Measurements from ENCODE around the gene AHCTF1. TPM values are rescaled to one million over a fixed set of nuclear protein-coding genes. Genes with fewer than 3 reads are reported as not detected.

Gene AHCTF1
- total and polyA plus RNA-seq, 2 experiments from 2014 or later, result 7.6 to 19.5 TPM

DNA sequence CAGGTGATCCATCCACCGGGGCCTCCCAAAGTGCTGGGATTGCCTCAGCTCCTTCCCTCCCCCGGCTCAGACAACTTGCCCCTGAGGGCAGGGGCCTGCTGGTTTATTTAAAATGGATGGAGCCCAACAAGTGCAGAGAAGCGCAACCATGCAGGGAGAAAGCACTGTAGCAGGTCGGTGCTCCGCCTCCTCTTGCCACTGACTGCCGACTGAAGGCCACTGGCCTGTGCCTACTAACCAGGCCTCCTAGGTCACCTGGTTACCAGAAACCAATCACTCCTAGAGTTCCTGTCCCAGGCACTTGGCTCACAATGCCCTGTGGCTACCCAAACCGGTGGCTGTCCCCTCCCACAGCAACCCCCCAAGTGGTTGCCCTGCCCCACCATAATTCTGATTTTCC lies 40.2 kb upstream of the AHCTF1 start:
- H3K9ac ChIP-seq, result no peak overlapping the region
- DNase-seq, result no peak
- in situ Hi-C loops (cut with MboI), result no loop called here
- TF ChIP-seq EZH2 (IDR thresholded peaks at IDR 0.05; ENCODE audit: insufficient read depth, poor library complexity, severe bottlenecking), result no peak
- TF ChIP-seq EZH2phosphoT487 (IDR thresholded peaks at IDR 0.05; ENCODE audit: insufficient read depth, low read depth), result no peak
- H3K4me1 ChIP-seq (ENCODE audit: insufficient read depth), result no peaks in the 10 kb centered on the region
- no peaks in the 10 kb centered on the region for H3F3A ChIP-seq (ENCODE audit: insufficient read depth)
- H3K4me2 ChIP-seq (ENCODE audit: unreplicated experiment), result no peak overlapping the region
- 92 to 93% methylated on average over 7 of the region's 7 CpGs for WGBS, 2 experiments (ENCODE audit: low coverage in 1 of 2, low lambda C conversion rate in 2 of 2, missing lambda C conversion rate in 2 of 2)
- H3K27ac ChIP-seq, result no peak overlapping the region
- H3K9me3 ChIP-seq (ENCODE audit: low read depth), result no peaks in the 10 kb centered on the region
- no peaks in the 10 kb centered on the region for H3K36me3 ChIP-seq (ENCODE audit: low read depth)
- H4K20me1 ChIP-seq (ENCODE audit: insufficient read depth), result no peaks in the 10 kb centered on the region
- H2AFZ ChIP-seq, result no peak overlapping the region
- H3K9me2 ChIP-seq (ENCODE audit: insufficient read depth), result no peaks in the 10 kb centered on the region
- H3K27me3 ChIP-seq (replicated peaks; ENCODE audit: insufficient read depth), result no peaks in the 10 kb centered on the region
- no peak overlapping the region for H3K4me3 ChIP-seq
- H3K79me2 ChIP-seq (ENCODE audit: insufficient read depth), result no peaks in the 10 kb centered on the region

- H3F3A ChIP-seq (ENCODE audit: insufficient read depth), result no peaks in the 10 kb centered on the region
- no peak overlapping the region for H2AFZ ChIP-seq
- H3K79me2 ChIP-seq (ENCODE audit: insufficient read depth), result no peaks in the 10 kb centered on the region
- H3K4me3 ChIP-seq, result no peak overlapping the region
- no peaks in the 10 kb centered on the region for H3K4me1 ChIP-seq (ENCODE audit: insufficient read depth)
- no peaks in the 10 kb centered on the region for H3K36me3 ChIP-seq (ENCODE audit: low read depth)
- no peak overlapping the region for H3K9ac ChIP-seq
- H3K27ac ChIP-seq, result no peak overlapping the region
- TF ChIP-seq EZH2 (IDR thresholded peaks at IDR 0.05; ENCODE audit: insufficient read depth, poor library complexity, severe bottlenecking), result no peak
- TF ChIP-seq EZH2phosphoT487 (IDR thresholded peaks at IDR 0.05; ENCODE audit: insufficient read depth, low read depth), result no peak
- H3K9me2 ChIP-seq (ENCODE audit: insufficient read depth), result no peaks in the 10 kb centered on the region
- no peak overlapping the region for H3K4me2 ChIP-seq (ENCODE audit: unreplicated experiment)
- no peaks in the 10 kb centered on the region for H4K20me1 ChIP-seq (ENCODE audit: insufficient read depth)
- 74 to 81% methylated on average over 12 of the region's 12 CpGs for WGBS, 2 experiments (ENCODE audit: low coverage in 1 of 2, low lambda C conversion rate in 2 of 2, missing lambda C conversion rate in 2 of 2)
- peak; percentile 66 for DNase-seq
- H3K27me3 ChIP-seq (replicated peaks; ENCODE audit: insufficient read depth), result no peaks in the 10 kb centered on the region
- no peaks in the 10 kb centered on the region for H3K9me3 ChIP-seq (ENCODE audit: low read depth)
- in situ Hi-C loops (cut with MboI), result no loop called here
Observed at GRCh38 chr1:246971090-246971721, 39.5 kb upstream of the AHCTF1 start.

- H4K20me1 ChIP-seq (ENCODE audit: insufficient read depth), result no peaks in the 10 kb centered on the region
- no peak overlapping the region for H3K4me3 ChIP-seq
- in situ Hi-C loops (cut with MboI), result no loop called here
- no peaks in the 10 kb centered on the region for H3F3A ChIP-seq (ENCODE audit: insufficient read depth)
- DNase-seq, result no peak
- H3K27me3 ChIP-seq (replicated peaks; ENCODE audit: insufficient read depth), result no peaks in the 10 kb centered on the region
- H3K36me3 ChIP-seq (ENCODE audit: low read depth), result no peaks in the 10 kb centered on the region
- H3K9me3 ChIP-seq (ENCODE audit: low read depth), result no peaks in the 10 kb centered on the region
- no peak overlapping the region for H3K9ac ChIP-seq
- no peak overlapping the region for H3K27ac ChIP-seq
- H2AFZ ChIP-seq, result no peak overlapping the region
- H3K4me2 ChIP-seq (ENCODE audit: unreplicated experiment), result no peak overlapping the region
- no peaks in the 10 kb centered on the region for H3K9me2 ChIP-seq (ENCODE audit: insufficient read depth)
- TF ChIP-seq EZH2phosphoT487 (IDR thresholded peaks at IDR 0.05; ENCODE audit: insufficient read depth, low read depth) (no peak), EZH2 (IDR thresholded peaks at IDR 0.05; ENCODE audit: insufficient read depth, poor library complexity, severe bottlenecking) (no peak)
- no peaks in the 10 kb centered on the region for H3K4me1 ChIP-seq (ENCODE audit: insufficient read depth)
- 83 to 90% methylated on average over 3 of the region's 3 CpGs for WGBS, 2 experiments (ENCODE audit: low coverage in 1 of 2, low lambda C conversion rate in 2 of 2, missing lambda C conversion rate in 2 of 2)
- no peaks in the 10 kb centered on the region for H3K79me2 ChIP-seq (ENCODE audit: insufficient read depth)
Observed at GRCh38 chr1:246969621-246970020, 37.9 kb upstream of the AHCTF1 start.

DNA sequence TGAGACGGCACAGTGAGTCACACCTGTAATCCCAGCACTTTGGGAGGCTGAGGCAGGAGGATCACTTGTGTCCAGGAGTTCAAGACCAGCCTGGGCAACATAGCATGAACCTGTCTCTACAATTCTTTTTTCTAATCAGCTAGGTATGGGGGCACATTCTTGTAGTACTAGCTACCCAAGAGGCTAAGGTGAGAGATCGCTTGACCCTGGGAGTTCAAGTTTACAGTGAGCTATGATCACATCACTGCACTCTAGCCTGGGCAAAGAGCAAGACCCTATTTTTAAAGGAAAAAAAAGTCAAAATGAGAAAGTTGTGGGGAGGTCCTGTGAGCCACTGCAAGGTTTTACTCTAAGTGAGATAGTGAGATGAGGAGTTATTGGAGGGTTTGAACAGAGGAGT lies 34.8 kb upstream of the AHCTF1 start:
- no peak overlapping the region for H3K9ac ChIP-seq
- no peaks in the 10 kb centered on the region for H3K9me3 ChIP-seq (ENCODE audit: low read depth)
- no peaks in the 10 kb centered on the region for H3K79me2 ChIP-seq (ENCODE audit: insufficient read depth)
- H3K27me3 ChIP-seq (replicated peaks; ENCODE audit: insufficient read depth), result no peaks in the 10 kb centered on the region
- no peak overlapping the region for H3K4me2 ChIP-seq (ENCODE audit: unreplicated experiment)
- no peaks in the 10 kb centered on the region for H3K4me1 ChIP-seq (ENCODE audit: insufficient read depth)
- H2AFZ ChIP-seq, result no peak overlapping the region
- H3K27ac ChIP-seq, result no peak overlapping the region
- no peaks in the 10 kb centered on the region for H3K9me2 ChIP-seq (ENCODE audit: insufficient read depth)
- H3K36me3 ChIP-seq (ENCODE audit: low read depth), result no peaks in the 10 kb centered on the region
- no peak overlapping the region for H3K4me3 ChIP-seq
- TF ChIP-seq EZH2phosphoT487 (IDR thresholded peaks at IDR 0.05; ENCODE audit: insufficient read depth, low read depth) (no peak), EZH2 (IDR thresholded peaks at IDR 0.05; ENCODE audit: insufficient read depth, poor library complexity, severe bottlenecking) (no peak)
- 86 to 90% methylated on average over 2 of the region's 2 CpGs for WGBS, 2 experiments (ENCODE audit: low coverage in 1 of 2, low lambda C conversion rate in 2 of 2, missing lambda C conversion rate in 2 of 2)
- no peak for DNase-seq
- in situ Hi-C loops (cut with MboI), result no loop called here
- H3F3A ChIP-seq (ENCODE audit: insufficient read depth), result no peaks in the 10 kb centered on the region
- no peaks in the 10 kb centered on the region for H4K20me1 ChIP-seq (ENCODE audit: insufficient read depth)

Measured in GM23248 (cell line).